B cell (primary cell): ENCODE measurements around the gene MRPS15.

ENCODE experiments used
- EZH2 ChIP-seq: IDR thresholded peaks from 2 replicates; pipeline ENCODE4 v1.6.1; 2012; ENCODE audit warnings: borderline replicate concordance, low read depth, mild to moderate bottlenecking, moderate library complexity, low read length; ENCODE audit not compliant: insufficient read depth, poor library complexity, severe bottlenecking
- TF ChIP-seq, protein P1 (sequence below): fragments of 200-600 bp; IDR thresholded peaks from one replicate; pipeline ENCODE4 v1.8.0; 2022; ENCODE audit warnings: antibody characterized with exemption, mild to moderate bottlenecking

DNA sequence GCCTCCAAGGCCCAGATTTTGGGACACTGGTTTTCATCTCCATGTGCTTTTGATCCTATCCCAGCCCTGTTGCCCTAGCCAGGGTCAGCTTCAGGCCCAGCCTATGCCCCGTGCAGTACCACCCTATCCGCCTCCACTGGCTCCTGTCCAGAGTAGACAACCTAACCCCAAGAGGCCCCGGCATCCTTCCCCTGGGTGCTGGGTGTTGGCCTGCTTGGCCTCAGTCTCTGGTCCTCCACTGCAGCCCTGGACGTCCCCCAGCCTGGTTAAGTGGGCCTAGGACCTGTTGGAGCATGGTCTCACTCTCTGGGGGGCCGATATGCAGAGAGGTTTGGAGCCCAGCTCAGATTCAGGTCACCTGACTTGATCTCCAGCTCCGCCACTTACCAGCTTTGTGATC lies 16.9 kb upstream of the MRPS15 start:
- TF ChIP-seq, protein P1, sequence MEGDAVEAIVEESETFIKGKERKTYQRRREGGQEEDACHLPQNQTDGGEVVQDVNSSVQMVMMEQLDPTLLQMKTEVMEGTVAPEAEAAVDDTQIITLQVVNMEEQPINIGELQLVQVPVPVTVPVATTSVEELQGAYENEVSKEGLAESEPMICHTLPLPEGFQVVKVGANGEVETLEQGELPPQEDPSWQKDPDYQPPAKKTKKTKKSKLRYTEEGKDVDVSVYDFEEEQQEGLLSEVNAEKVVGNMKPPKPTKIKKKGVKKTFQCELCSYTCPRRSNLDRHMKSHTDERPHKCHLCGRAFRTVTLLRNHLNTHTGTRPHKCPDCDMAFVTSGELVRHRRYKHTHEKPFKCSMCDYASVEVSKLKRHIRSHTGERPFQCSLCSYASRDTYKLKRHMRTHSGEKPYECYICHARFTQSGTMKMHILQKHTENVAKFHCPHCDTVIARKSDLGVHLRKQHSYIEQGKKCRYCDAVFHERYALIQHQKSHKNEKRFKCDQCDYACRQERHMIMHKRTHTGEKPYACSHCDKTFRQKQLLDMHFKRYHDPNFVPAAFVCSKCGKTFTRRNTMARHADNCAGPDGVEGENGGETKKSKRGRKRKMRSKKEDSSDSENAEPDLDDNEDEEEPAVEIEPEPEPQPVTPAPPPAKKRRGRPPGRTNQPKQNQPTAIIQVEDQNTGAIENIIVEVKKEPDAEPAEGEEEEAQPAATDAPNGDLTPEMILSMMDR: no peak
- TF ChIP-seq EZH2: no peak
